K562 (cell line): ENCODE measurements around the gene PHETA1.

Experiments used
- CREB1 ChIP-seq, 2 experiments: sonication (generic) in 1 of 2; formaldehyde crosslinking in 1 of 2; IDR thresholded peaks; 2 replicates each; pipeline versions ENCODE4 v1.6.1 to v1.8.0; 2012 to 2022; ENCODE audit warnings: inconsistent platforms in 1 of 2, mild to moderate bottlenecking in 1 of 2, missing genetic modification reagents in 1 of 2, moderate library complexity in 1 of 2
- CTCF ChIP-seq, 3 experiments: IDR thresholded peaks in 2 of 3; conservative IDR thresholded peaks in 1 of 3; 2 replicates each; pipeline ENCODE4 v1.5.1; 2011 to 2012; ENCODE audit warnings: low read length in 3 of 3, mild to moderate bottlenecking in 3 of 3, control low read depth in 2 of 3, improper control_type of control experiment in 1 of 3, inconsistent platforms in 1 of 3, low read depth in 1 of 3, mixed read lengths in 1 of 3, moderate library complexity in 1 of 3; ENCODE audit not compliant: insufficient read depth in 2 of 3
- ELF4 ChIP-seq: fragments of 450-650 bp; formaldehyde crosslinking; IDR thresholded peaks from 2 replicates; pipeline ENCODE4 v1.4.0; 2022; ENCODE audit warnings: missing genetic modification characterization
- GTF2F1 ChIP-seq: IDR thresholded peaks from 2 replicates; pipeline ENCODE4 v1.6.1; 2011; ENCODE audit warnings: low read depth, low read length, improper control_type of control experiment
- JUND ChIP-seq, 2 experiments: IDR thresholded peaks; 2 replicates in 1 of 2; 3 replicates in 1 of 2; pipeline ENCODE4 v1.6.1; 2011; ENCODE audit warnings: borderline replicate concordance in 2 of 2, low read depth in 2 of 2, low read length in 2 of 2, improper control_type of control experiment in 1 of 2, missing biosample characterization in 1 of 2, missing genetic modification characterization in 1 of 2, missing genetic modification reagents in 1 of 2
- KAT7 ChIP-seq: sonication (generic); formaldehyde crosslinking; IDR thresholded peaks from 2 replicates; pipeline ENCODE4 v1.8.0; 2022; ENCODE audit warnings: missing genetic modification reagents, mild to moderate bottlenecking, borderline replicate concordance
- NBN ChIP-seq: fragments of 450-650 bp; IDR thresholded peaks from 2 replicates; pipeline ENCODE4 v1.6.1; 2016; ENCODE audit warnings: low read depth, mild to moderate bottlenecking
- POLR2A ChIP-seq: fragments of 450-650 bp; conservative IDR thresholded peaks from 2 replicates; pipeline ENCODE4 v1.6.1; 2016
- ZNF586 ChIP-seq: fragments of 450-650 bp; formaldehyde crosslinking; conservative IDR thresholded peaks from 2 replicates; pipeline ENCODE4 v1.4.0; 2020; ENCODE audit warnings: mild to moderate bottlenecking, moderate library complexity
- TF ChIP-seq, protein P1 (sequence below): sonication (generic); formaldehyde crosslinking; IDR thresholded peaks from 2 replicates; pipeline ENCODE4 v1.8.1; 2023; ENCODE audit warnings: mild to moderate bottlenecking, missing genetic modification reagents
- TF ChIP-seq, protein P2 (sequence below): sonication (generic); formaldehyde crosslinking; IDR thresholded peaks from 2 replicates; pipeline ENCODE4 v1.9.0; 2022; ENCODE audit warnings: mild to moderate bottlenecking, missing genetic modification reagents
- TF ChIP-seq, protein P3 (sequence below): fragments of 450-650 bp; conservative IDR thresholded peaks from 2 replicates; pipeline ENCODE4 v1.6.1; 2016; ENCODE audit warnings: missing genetic modification characterization, low read depth, mild to moderate bottlenecking, missing compliant biosample characterization, moderate library complexity

GRCh38 chr12:111340231-111340630 is 28.7 kb downstream of the PHETA1 start:
- TF ChIP-seq JUND (IDR thresholded peaks at IDR 0.05; ENCODE audit: borderline replicate concordance, low read depth, low read length) (no peak), JUND (tag; IDR thresholded peaks at IDR 0.05; ENCODE audit: borderline replicate concordance, low read depth, low read length) (no peak), ZNF586 (no peak), NBN (no peak), GTF2F1 (no peak), CREB1 (IDR thresholded peaks at IDR 0.05) (no peak), CREB1 (CRISPR knock-in tag; IDR thresholded peaks at IDR 0.05) (no peak), POLR2A (no peak), CTCF (IDR thresholded peaks at IDR 0.05 in 2 of 3, conservative IDR thresholded peaks at IDR 0.05 in 1 of 3; ENCODE audit: insufficient read depth in 2 of 3, low read depth in 1 of 3, low read length in 3 of 3) (no peak), KAT7 (CRISPR knock-in tag) (no peak), ELF4 (CRISPR knock-in tag) (no peak)
- TF ChIP-seq, protein P1, sequence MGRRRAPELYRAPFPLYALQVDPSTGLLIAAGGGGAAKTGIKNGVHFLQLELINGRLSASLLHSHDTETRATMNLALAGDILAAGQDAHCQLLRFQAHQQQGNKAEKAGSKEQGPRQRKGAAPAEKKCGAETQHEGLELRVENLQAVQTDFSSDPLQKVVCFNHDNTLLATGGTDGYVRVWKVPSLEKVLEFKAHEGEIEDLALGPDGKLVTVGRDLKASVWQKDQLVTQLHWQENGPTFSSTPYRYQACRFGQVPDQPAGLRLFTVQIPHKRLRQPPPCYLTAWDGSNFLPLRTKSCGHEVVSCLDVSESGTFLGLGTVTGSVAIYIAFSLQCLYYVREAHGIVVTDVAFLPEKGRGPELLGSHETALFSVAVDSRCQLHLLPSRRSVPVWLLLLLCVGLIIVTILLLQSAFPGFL, result no peak
- TF ChIP-seq, protein P2, sequence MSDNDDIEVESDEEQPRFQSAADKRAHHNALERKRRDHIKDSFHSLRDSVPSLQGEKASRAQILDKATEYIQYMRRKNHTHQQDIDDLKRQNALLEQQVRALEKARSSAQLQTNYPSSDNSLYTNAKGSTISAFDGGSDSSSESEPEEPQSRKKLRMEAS, result no peak
- TF ChIP-seq, protein P3, sequence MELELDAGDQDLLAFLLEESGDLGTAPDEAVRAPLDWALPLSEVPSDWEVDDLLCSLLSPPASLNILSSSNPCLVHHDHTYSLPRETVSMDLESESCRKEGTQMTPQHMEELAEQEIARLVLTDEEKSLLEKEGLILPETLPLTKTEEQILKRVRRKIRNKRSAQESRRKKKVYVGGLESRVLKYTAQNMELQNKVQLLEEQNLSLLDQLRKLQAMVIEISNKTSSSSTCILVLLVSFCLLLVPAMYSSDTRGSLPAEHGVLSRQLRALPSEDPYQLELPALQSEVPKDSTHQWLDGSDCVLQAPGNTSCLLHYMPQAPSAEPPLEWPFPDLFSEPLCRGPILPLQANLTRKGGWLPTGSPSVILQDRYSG (tag), result no peak
